Stimulated activated effector memory CD8-positive, alpha-beta T cell treated with anti-CD3 and anti-CD28 coated beads, Interleukin-12 subunit alpha, Interleukin-12 subunit beta, amount 100 ng/mL, for 72 hours (primary cell): Measurements from ENCODE around the gene SOBP.

Experiments used
- ATAC-seq: fragments of 150-1000 bp; cut with Tn5 transposase; 2 replicates; pipeline ENCODE4 v1.10.0; 2021
- DNase-seq, 2 donors: peaks; one replicate each; pipeline ENCODE4 v3.0.0; 2021 to 2022; ENCODE audit warnings: low spot score in 2 of 2
- H3K27ac Mint-ChIP-seq: one replicate; pipeline ENCODE4 v1.8.0; 2022; ENCODE audit warnings: mild to moderate bottlenecking, mixed read lengths
- H3K36me3 Mint-ChIP-seq: one replicate; pipeline ENCODE4 v1.8.0; 2022; ENCODE audit warnings: mild to moderate bottlenecking, mixed read lengths
- H3K4me1 Mint-ChIP-seq: one replicate; pipeline ENCODE4 v1.8.0; 2022; ENCODE audit warnings: mixed read lengths
- H3K4me3 Mint-ChIP-seq: one replicate; pipeline ENCODE4 v1.8.0; 2022; ENCODE audit warnings: mild to moderate bottlenecking, mixed read lengths
- H3K9me3 Mint-ChIP-seq: one replicate; pipeline ENCODE4 v1.8.0; 2022; ENCODE audit warnings: mixed read lengths

The SOBP gene

DNA sequence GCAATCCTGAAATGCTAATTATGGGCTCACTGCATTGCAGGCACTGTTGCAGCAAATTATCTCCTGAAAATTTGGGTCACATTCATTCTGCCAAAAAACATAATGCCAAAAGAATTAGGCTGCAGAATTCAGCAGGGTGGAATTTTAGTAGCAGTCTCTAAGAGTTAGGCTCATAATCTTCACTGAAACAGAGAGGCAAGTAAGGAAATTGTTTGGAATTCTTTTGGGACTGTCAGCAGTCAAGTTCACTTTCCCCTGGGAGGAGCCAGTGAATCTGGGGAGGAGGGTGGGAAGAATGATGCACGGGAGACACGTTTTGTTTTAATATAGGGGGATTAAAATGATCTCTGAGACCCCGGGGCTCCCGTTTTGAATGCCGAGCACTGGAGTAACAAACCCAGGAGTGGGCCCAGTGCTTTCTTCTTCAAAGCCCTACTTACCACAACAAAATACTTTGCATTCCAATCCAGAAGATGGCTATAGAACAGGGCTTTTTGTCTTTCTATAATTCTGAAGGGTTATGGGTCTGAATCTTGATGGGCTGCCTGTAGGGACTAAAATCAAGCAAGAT, 44.7 kb downstream of the SOBP start:
- Mint-ChIP-seq H3K9me3 (no peaks in the 10 kb centered on the region), H3K4me1 (no peaks in the 10 kb centered on the region), H3K4me3 (no peak overlapping the region), H3K36me3 (no peaks in the 10 kb centered on the region), H3K27ac (no peak overlapping the region)
- ATAC-seq (no peak), DNase-seq (no peak)

DNA sequence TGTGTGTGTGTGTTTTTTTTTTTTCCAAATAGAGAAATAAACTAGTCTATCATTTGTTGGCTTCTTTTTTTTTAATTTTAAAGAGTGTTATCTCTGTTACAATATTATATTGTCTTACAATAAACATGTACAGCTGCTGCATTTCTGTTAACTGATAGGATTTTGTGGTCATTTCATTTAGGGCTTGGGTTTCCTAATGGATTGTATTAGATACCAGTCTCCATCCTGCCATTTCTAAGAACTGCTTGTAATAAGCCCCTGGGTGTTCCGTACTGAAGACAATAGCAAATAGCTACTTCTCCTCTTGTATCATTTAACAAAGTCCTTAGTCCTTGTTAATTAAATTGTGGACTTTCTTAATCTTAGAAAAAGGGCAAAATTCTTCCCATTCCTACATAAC, 45.7 kb downstream of the SOBP start:
- DNase-seq (no peak), ATAC-seq (no peak)
- H3K27ac Mint-ChIP-seq, result no peak overlapping the region
- no peak overlapping the region for H3K4me3 Mint-ChIP-seq
- H3K9me3 Mint-ChIP-seq, result no peaks in the 10 kb centered on the region
- H3K4me1 Mint-ChIP-seq, result no peaks in the 10 kb centered on the region
- H3K36me3 Mint-ChIP-seq, result no peaks in the 10 kb centered on the region

DNA sequence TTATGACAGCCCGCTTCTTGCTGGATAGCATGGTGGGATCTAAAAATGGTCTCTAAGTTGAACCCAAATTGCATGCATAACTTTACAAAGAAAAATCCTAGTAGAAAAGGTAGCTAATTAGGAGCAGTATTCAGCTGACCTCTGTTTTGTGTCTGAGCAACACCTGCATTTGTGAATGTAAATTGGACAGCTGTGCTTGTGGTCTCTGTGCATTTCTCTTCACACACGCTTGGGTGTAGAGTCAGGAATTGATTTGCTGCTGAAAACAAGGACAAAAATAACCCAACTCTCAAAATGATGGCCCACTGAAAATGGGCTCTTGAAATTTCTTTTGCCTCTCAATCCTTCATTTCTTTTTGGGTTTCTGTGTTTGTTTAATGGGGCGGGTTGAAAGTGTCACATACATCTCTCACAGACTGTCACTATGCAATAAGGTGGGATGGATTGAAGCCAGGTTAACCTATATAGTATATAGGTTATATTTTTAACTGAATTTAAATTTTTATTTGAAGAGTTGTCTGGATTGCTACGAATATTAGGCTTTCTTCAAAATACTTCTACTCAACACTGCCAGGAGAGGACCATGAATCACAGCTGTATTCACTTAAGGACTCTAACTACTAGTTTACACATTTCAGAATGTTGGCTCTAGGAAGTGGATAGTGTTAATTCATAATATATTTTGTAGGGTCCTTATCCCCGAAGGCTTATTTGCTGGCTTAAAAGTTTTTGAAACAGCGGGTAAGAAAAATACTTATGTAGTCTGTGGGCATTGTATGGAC, 46.5 kb downstream of the SOBP start:
- no peaks in the 10 kb centered on the region for H3K9me3 Mint-ChIP-seq
- no peak overlapping the region for H3K4me3 Mint-ChIP-seq
- no peaks in the 10 kb centered on the region for H3K36me3 Mint-ChIP-seq
- ATAC-seq, result no peak
- no peak overlapping the region for H3K27ac Mint-ChIP-seq
- no peaks in the 10 kb centered on the region for H3K4me1 Mint-ChIP-seq
- DNase-seq, result no peak

DNA sequence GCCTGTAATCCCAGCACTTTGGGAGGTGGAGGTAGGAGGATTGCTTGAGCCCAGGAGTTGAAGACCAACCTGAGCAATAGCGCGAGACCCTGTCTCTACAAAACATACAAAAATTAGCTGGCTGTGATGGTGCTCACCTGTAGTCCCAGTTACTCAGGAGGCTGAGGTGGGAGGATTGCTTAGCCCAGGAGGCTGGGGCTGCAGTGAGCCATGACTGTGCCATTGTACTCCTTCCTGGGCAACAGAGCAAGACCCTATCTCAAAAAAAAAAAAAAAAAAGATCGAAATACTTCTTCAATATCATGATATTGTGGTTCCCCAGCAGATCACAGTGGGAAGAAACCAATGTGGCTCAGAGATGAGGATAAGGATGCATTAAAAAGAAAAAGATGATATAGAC, 47.6 kb downstream of the SOBP start:
- no peak for DNase-seq
- ATAC-seq, result no peak
- Mint-ChIP-seq H3K4me3 (no peak overlapping the region), H3K36me3 (no peaks in the 10 kb centered on the region), H3K4me1 (no peaks in the 10 kb centered on the region), H3K27ac (no peak overlapping the region), H3K9me3 (no peaks in the 10 kb centered on the region)

DNA sequence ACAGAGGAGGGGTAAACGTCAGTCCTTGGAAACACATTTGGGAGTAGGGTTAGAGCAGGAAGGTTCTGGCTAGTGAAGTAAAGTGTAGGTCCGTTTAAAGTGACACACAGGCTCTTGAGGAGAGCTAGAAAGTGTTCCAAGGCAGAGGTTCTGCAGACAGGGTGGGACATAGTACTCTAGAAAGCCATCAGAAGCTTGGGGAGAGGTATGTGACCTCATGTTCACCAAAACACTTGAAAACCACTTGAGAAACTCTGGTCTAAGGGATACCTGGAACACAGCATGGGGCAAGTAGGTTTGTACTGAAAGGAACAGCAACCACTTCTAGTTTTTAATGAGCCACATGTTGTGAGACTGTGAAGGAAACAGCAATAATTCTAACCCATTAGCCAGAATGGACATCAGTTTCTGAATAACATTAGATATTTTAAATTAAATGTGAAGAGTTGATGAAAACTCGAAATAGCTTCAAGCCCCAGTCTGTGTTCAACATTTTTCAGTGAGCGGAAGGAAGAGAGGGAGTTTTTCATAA, 49.0 kb downstream of the SOBP start:
- H3K36me3 Mint-ChIP-seq, result no peaks in the 10 kb centered on the region
- no peak for DNase-seq
- ATAC-seq, result no peak
- H3K4me3 Mint-ChIP-seq, result no peak overlapping the region
- no peaks in the 10 kb centered on the region for H3K9me3 Mint-ChIP-seq
- no peaks in the 10 kb centered on the region for H3K4me1 Mint-ChIP-seq
- H3K27ac Mint-ChIP-seq, result no peak overlapping the region

DNA sequence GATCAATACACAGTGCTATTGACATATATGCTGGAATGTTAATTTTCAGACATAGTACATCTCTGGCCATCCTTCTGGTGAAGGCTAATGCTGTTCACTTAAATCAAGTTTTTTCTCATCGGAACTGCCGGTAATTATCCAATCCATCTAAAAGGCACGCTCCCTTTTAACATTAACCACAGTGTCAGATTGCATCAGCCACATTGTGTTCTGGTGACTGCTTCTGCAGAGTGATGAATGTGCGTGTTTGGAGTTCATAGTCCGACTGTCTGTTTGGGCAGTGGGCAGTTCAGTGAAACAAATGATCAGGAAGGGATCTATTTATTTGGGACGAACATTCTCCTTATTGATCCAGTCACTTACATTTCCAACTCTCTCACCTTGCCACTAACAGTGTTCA, 49.5 kb downstream of the SOBP start:
- DNase-seq, result no peak
- no peak for ATAC-seq
- Mint-ChIP-seq H3K27ac (no peak overlapping the region), H3K4me3 (no peak overlapping the region), H3K9me3 (no peaks in the 10 kb centered on the region), H3K36me3 (no peaks in the 10 kb centered on the region), H3K4me1 (no peaks in the 10 kb centered on the region)

DNA sequence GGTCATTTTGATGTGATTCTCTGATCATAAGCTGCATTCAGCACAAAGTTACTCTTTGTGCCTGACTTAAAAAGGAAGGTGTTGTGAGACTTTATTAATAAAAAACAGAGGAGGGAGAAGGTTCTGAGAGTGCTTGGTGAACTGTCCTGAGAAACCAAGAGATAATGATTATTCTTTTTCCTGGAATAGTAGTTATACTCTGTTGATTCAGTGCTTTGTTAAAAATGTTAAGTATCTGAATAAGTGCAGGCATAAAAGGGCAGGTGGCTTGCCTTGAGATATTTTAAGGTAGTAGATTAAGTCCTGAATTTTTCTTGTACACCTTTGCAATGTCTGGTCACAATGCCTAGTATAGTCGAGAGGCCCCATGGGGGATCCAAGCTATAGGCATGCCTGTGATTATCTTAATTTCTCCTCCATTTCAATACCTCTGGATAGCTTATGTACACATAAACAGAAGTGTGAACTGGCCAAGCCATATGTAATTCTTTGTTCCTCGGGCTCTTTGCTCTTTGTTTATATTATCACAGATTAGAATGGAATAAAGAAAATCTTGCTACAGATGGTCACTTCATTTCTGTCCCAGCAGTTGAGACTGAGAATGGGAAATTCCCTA, 50.0 kb downstream of the SOBP start:
- Mint-ChIP-seq H3K9me3 (no peaks in the 10 kb centered on the region), H3K36me3 (no peaks in the 10 kb centered on the region), H3K27ac (no peak overlapping the region), H3K4me3 (no peak overlapping the region), H3K4me1 (no peaks in the 10 kb centered on the region)
- ATAC-seq (no peak), DNase-seq (no peak)

DNA sequence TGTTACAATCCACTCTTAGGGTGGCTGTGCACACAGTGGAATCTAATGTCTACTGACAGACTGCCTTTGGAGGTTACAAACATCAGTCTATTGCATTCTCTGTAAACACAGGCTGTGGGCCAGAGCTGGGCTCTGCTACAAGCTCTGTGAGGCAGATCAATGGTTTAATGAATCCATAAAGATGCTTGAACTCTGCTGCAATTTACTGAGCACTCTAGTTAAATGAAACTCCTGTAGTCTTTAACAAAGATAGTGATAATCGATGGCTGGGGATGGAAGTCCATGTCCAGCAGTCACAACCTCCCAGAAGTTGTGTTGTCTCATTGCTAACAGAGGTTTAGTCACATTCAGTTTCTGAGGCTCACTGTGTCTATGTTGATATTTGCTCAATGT, 50.5 kb downstream of the SOBP start:
- H3K9me3 Mint-ChIP-seq, result no peaks in the 10 kb centered on the region
- no peak overlapping the region for H3K4me3 Mint-ChIP-seq
- no peak for DNase-seq
- no peaks in the 10 kb centered on the region for H3K4me1 Mint-ChIP-seq
- ATAC-seq, result no peak
- no peaks in the 10 kb centered on the region for H3K36me3 Mint-ChIP-seq
- H3K27ac Mint-ChIP-seq, result no peak overlapping the region

DNA sequence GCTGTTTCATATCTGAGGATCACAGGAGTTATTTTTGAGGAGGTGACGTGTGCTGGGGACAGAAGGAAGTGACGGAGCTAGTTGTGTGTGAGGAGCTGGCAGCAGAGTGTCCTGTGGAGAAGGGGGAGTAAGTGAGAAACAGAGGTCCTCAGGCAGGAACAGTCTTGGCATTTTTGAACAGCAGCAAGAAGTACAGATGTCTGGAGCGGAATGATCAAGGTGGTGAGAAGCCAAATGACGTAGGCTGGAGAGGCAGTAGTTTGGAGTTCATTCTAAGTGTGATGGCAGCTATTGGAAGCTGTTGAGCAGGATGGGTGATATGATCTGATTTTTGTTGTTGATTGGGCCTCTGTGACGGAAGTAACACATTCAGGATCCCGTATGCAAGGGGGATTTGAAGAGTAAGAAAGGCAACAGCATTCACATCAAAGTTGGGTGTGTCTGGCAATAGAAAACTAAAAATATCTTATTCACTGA, 52.3 kb downstream of the SOBP start:
- no peak for DNase-seq
- no peak overlapping the region for H3K4me3 Mint-ChIP-seq
- no peak for ATAC-seq

DNA sequence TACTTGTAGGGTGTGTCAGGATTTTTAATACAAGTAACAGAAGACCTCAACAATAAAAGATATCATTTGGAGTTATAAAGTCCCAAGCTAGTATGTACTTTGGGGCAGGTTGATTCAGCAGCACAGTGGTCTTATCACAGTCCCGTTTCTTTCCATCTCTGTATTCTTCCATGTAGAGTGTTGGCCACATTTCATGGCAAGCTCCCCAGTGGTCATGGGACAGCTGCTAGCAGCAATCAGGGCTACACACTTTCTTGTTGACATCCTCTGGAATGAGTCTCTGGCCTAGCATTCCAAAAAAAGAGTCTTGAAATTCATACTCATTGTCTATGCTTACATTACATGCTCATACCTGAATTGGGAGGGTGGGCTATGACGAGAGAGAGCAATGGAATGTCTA, 53.2 kb downstream of the SOBP start:
- ATAC-seq (no peak), DNase-seq (no peak)
- Mint-ChIP-seq H3K36me3 (no peaks in the 10 kb centered on the region), H3K9me3 (no peaks in the 10 kb centered on the region), H3K27ac (no peak overlapping the region), H3K4me3 (no peak overlapping the region), H3K4me1 (no peaks in the 10 kb centered on the region)

More for the DNA sequence above, 52.3 kb downstream of the SOBP start:
- no peaks in the 10 kb centered on the region for H3K36me3 Mint-ChIP-seq
- no peaks in the 10 kb centered on the region for H3K9me3 Mint-ChIP-seq
- H3K27ac Mint-ChIP-seq, result no peak overlapping the region
- no peaks in the 10 kb centered on the region for H3K4me1 Mint-ChIP-seq

DNA sequence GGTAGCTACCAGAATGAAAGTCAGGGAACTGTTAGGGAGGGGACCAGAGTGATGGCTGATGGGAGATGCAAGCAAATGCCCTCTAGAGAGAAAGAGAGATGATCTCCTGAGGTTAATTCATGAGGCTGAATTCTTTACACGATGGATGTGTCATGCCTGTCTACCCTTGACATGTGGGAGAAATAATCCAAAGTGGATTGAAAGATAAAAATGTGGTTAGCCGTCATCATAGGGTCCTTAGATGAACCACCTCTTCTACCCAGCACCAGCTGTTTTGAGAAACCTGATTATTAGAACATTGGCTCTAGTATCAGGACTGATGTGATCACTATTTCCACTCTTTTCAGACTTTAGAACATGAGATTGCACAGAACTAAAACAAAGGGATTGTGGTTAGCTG, 53.6 kb downstream of the SOBP start:
- ATAC-seq (no peak), DNase-seq (no peak)
- no peak overlapping the region for H3K27ac Mint-ChIP-seq
- H3K4me1 Mint-ChIP-seq, result no peaks in the 10 kb centered on the region
- H3K4me3 Mint-ChIP-seq, result no peak overlapping the region
- H3K36me3 Mint-ChIP-seq, result no peaks in the 10 kb centered on the region
- no peaks in the 10 kb centered on the region for H3K9me3 Mint-ChIP-seq

DNA sequence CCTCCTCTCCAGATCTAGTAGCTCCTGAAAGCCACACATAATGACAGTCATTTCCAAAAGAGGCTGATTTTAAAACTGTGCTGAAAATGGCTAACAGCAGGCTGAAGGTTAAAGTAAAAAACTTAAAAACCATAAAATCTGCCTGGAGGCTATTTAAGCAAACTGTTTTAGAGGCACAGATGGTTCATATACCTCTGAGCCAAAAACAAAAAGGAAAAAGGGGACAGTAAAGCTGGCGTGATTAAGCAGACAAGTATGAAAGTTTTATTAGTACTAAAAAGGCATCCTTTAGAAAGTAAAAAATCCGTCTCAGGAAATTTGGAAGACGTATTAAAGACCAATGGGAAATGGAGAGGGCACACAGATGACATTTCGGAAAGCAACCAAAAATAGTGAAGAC, 55.8 kb downstream of the SOBP start:
- ATAC-seq (no peak), DNase-seq (no peak)
- Mint-ChIP-seq H3K4me1 (no peaks in the 10 kb centered on the region), H3K9me3 (no peaks in the 10 kb centered on the region), H3K4me3 (no peak overlapping the region), H3K27ac (no peak overlapping the region), H3K36me3 (no peaks in the 10 kb centered on the region)

DNA sequence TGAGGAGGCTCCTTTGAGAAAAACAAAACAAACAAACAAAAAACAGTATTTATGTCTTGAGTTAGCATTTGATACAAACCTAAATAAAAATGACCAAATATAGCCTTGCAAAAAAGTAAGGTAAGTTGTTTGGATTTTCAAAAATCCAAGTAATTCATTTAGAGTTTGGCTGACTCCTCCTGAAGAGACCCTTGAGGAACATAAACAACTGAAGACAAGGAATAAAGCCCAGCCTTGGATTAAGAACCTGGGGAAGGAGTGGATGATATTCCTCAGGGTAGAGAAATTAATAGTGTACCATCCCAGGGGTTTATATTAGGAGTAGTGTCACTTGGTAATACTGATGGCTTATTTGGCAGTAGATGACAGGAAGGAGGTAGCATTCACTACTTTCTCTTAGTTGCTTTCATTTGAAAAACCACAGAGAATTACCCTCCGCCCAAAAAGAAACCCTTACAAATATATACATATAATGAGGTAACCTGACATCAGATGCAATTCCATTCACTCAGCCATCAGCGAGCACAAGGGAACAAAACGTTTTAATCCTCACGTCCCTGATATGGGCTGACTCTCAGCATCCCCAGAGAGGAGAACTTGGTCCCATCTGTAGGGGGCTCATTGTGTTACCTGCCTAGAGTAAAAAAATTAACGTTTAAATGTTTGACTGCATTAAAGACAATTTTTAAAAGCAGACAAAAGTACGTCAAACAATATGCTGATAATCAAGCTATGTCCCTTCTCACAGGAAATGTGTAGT, 57.0 kb downstream of the SOBP start:
- ATAC-seq, result no peak
- no peaks in the 10 kb centered on the region for H3K36me3 Mint-ChIP-seq
- H3K9me3 Mint-ChIP-seq, result no peaks in the 10 kb centered on the region
- H3K27ac Mint-ChIP-seq, result no peak overlapping the region
- DNase-seq, result no peak
- H3K4me1 Mint-ChIP-seq, result no peaks in the 10 kb centered on the region
- no peak overlapping the region for H3K4me3 Mint-ChIP-seq

DNA sequence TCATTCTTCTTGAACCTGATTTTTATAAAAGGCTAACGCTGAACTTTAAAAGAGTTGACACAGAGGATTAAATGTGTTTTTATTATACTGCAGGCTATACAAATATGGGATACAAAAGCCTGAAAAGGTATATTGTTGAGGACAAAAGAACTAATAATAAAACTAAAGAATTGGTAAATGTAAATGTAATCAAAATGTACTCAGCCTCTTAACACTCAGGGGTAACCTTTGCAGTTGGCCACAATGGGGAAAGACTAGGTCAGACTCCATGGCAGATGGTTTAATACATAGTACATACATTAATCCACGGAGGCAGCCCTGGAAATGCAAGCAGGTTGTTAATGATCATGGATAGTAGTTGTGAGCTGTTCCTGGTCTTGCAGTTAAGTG, 57.5 kb downstream of the SOBP start:
- no peak overlapping the region for H3K4me3 Mint-ChIP-seq
- ATAC-seq (no peak), DNase-seq (no peak)
- H3K9me3 Mint-ChIP-seq, result no peaks in the 10 kb centered on the region
- H3K36me3 Mint-ChIP-seq, result no peaks in the 10 kb centered on the region
- no peaks in the 10 kb centered on the region for H3K4me1 Mint-ChIP-seq
- H3K27ac Mint-ChIP-seq, result no peak overlapping the region

DNA sequence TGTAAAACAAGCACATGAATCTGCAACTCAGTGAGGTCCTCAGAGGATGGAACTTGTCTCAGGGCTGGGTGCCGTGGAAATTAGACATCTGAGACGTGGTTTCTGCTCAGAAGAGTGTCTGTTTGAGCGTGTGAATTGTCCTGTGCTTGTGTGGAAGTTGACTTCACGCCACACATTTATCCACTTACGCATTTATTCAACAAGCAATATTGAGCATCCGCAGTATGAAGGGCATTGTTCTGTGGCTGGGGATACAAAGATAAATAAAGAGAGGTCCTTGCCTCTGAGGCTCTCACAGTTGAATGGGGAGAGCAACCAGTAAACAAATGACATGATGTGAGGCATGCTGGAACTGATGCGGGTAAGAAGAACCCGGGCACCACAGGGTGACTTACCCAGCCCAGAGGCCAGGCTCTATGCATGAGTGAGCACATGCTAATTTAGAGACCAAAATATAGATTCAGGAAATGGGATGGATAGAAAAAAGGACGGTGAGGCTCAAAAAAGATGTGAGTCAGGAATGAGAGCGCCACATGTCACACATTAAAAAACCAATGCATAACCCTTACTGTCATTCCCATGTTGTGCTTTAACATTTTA, 60.4 kb downstream of the SOBP start:
- no peak overlapping the region for H3K27ac Mint-ChIP-seq
- H3K9me3 Mint-ChIP-seq, result no peaks in the 10 kb centered on the region
- no peak overlapping the region for H3K4me3 Mint-ChIP-seq
- ATAC-seq (no peak), DNase-seq (no peak)
- no peaks in the 10 kb centered on the region for H3K36me3 Mint-ChIP-seq
- no peaks in the 10 kb centered on the region for H3K4me1 Mint-ChIP-seq
